DOHH2 (cell line): Measurements from ENCODE around the gene IGFBP1.

ENCODE experiments used
- H3F3A ChIP-seq: fragments of 200-600 bp; sonication (generic), shearing (Covaris generic); 2 replicates; pipeline ENCODE4 v1.6.0; 2016; ENCODE audit warnings: antibody characterized with exemption, mild to moderate bottlenecking; ENCODE audit not compliant: control insufficient read depth, insufficient read depth
- H3K27ac ChIP-seq: fragments of 200-600 bp; sonication (generic); 2 replicates; pipeline ENCODE4 v1.5.1; 2014; ENCODE audit warnings: low read depth, mild to moderate bottlenecking, low read length, moderate library complexity
- H3K27me3 ChIP-seq: fragments of 200-600 bp; sonication (generic); 2 replicates; pipeline ENCODE4 v1.6.1; 2014; ENCODE audit warnings: mild to moderate bottlenecking, low read length, mixed read lengths; ENCODE audit not compliant: control insufficient read depth
- H3K36me3 ChIP-seq: fragments of 200-600 bp; sonication (generic); 2 replicates; pipeline ENCODE4 v1.6.1; 2014; ENCODE audit warnings: mild to moderate bottlenecking, low read length, moderate library complexity, mixed read lengths; ENCODE audit not compliant: control insufficient read depth
- H3K4me1 ChIP-seq: fragments of 200-600 bp; sonication (generic); 2 replicates; pipeline ENCODE4 v1.6.1; 2014; ENCODE audit warnings: mild to moderate bottlenecking, low read length, mixed read lengths; ENCODE audit not compliant: control insufficient read depth
- H3K4me2 ChIP-seq: fragments of 200-600 bp; sonication (generic); 2 replicates; pipeline ENCODE4 v1.6.0; 2014; ENCODE audit warnings: mild to moderate bottlenecking, low read length, moderate library complexity
- H3K4me3 ChIP-seq: fragments of 200-600 bp; sonication (generic); 2 replicates; pipeline ENCODE4 v1.5.1; 2014; ENCODE audit warnings: mild to moderate bottlenecking, low read length, mixed read lengths
- H3K79me2 ChIP-seq: fragments of 200-600 bp; sonication (generic); 2 replicates; pipeline ENCODE4 v1.6.1; 2014; ENCODE audit warnings: mild to moderate bottlenecking, low read length, mixed read lengths; ENCODE audit not compliant: control insufficient read depth
- H3K9me2 ChIP-seq: fragments of 200-600 bp; sonication (generic); replicated peaks from 2 replicates; pipeline ENCODE4 v1.6.1; 2014; ENCODE audit warnings: mild to moderate bottlenecking, low read length, mixed read lengths; ENCODE audit not compliant: control insufficient read depth
- H3K9me3 ChIP-seq: fragments of 200-600 bp; sonication (generic); 2 replicates; pipeline ENCODE4 v1.6.1; 2014; ENCODE audit warnings: antibody characterized with exemption, low read length, mixed read lengths; ENCODE audit not compliant: control insufficient read depth, insufficient read depth
- H4K20me1 ChIP-seq: fragments of 200-600 bp; sonication (generic); 2 replicates; pipeline ENCODE4 v1.6.0; 2014; ENCODE audit warnings: low read depth, mild to moderate bottlenecking, antibody characterized with exemption, low read length, moderate library complexity; ENCODE audit not compliant: control insufficient read depth, insufficient read depth
- EZH2phosphoT487 ChIP-seq: fragments of 200-600 bp; sonication (generic); IDR thresholded peaks from 2 replicates; pipeline ENCODE4 v1.6.1; 2017; ENCODE audit warnings: borderline replicate concordance, mild to moderate bottlenecking, antibody characterized with exemption, low read length, moderate library complexity, mixed read lengths
- TF ChIP-seq, protein P1 (sequence below): fragments of 200-600 bp; sonication (generic); IDR thresholded peaks from one replicate; pipeline ENCODE4 v1.5.1; 2014; ENCODE audit warnings: antibody characterized with exemption, mild to moderate bottlenecking, low read depth, low read length; ENCODE audit not compliant: poor library complexity, severe bottlenecking

IGFBP1 gene

DNA sequence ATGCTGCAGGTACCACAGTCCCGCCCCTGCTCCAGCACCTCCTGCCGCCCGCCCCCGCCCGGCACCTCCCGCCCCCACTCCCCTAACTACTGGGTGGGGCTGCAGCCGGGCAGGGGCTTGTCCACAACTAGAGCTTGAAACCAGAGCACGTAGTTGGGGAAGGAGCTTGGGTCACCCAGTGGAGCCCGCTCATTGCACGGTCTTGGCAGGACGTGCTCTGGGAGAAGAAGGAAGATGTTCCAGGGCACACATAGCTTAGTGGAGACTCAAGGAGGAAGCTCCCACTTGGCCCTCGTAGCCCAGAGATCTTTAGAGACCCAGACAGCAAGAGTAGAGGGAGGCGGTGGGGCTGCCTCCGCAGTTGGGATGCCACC lies 692 bp downstream of the IGFBP1 start:
- TF ChIP-seq, protein P1, sequence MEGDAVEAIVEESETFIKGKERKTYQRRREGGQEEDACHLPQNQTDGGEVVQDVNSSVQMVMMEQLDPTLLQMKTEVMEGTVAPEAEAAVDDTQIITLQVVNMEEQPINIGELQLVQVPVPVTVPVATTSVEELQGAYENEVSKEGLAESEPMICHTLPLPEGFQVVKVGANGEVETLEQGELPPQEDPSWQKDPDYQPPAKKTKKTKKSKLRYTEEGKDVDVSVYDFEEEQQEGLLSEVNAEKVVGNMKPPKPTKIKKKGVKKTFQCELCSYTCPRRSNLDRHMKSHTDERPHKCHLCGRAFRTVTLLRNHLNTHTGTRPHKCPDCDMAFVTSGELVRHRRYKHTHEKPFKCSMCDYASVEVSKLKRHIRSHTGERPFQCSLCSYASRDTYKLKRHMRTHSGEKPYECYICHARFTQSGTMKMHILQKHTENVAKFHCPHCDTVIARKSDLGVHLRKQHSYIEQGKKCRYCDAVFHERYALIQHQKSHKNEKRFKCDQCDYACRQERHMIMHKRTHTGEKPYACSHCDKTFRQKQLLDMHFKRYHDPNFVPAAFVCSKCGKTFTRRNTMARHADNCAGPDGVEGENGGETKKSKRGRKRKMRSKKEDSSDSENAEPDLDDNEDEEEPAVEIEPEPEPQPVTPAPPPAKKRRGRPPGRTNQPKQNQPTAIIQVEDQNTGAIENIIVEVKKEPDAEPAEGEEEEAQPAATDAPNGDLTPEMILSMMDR = no peak
- TF ChIP-seq EZH2phosphoT487 = no peak
- Histone ChIP-seq H3K4me3 (no peak overlapping the region), H3K79me2 (no peaks in the 10 kb centered on the region), H3K4me1 (no peaks in the 10 kb centered on the region), H3K27me3 (peaks cover 29% of the 10 kb centered on the region), H3K27ac (no peak overlapping the region), H3K4me2 (no peak overlapping the region), H3K9me2 (no peaks in the 10 kb centered on the region), H3F3A (no peaks in the 10 kb centered on the region), H3K9me3 (no peaks in the 10 kb centered on the region), H4K20me1 (no peaks in the 10 kb centered on the region), H3K36me3 (no peaks in the 10 kb centered on the region)

DNA sequence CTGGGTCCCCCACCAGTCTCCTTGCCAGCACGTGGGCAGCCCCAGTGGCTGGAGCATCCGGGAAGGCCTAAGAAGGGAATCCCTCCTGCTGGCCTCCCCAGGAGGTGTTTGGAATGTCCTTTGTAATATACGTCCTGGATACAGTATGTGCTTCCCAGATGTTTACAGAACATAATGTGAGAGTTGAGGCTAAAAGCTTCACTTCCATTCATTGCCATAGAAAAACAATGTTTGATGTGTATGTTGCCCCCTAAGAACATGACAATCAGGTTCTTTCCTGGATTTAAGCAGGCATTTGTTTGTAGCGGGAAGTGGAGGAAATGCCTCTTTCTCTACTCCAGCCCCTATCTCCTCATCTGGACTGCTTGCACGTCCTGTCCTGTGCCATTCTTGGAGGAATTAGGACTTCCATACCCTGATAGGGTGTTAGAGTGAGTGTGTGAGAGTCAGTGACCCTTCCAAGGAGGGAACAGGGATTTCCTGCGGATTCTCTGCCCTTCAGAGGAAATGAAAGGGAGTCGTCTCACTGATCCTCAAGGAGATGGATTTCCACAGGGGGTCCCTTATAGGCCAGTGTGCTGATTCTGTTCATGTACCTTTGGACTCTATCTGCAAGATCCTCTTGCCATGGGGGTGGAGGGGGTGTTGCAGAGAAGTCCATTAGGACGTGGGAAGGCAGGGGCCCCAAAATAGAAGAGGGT lies 1.2 kb downstream of the IGFBP1 start:
- Histone ChIP-seq H3K4me2 (no peak overlapping the region), H3K36me3 (no peaks in the 10 kb centered on the region), H3K27ac (no peak overlapping the region), H3K27me3 (peaks cover 35% of the 10 kb centered on the region), H3K4me3 (no peak overlapping the region), H3K4me1 (no peaks in the 10 kb centered on the region), H3K9me3 (no peaks in the 10 kb centered on the region), H3F3A (no peaks in the 10 kb centered on the region), H3K9me2 (no peaks in the 10 kb centered on the region), H3K79me2 (no peaks in the 10 kb centered on the region), H4K20me1 (no peaks in the 10 kb centered on the region)
- TF ChIP-seq, protein P1 = no peak
- TF ChIP-seq EZH2phosphoT487 = no peak

DNA sequence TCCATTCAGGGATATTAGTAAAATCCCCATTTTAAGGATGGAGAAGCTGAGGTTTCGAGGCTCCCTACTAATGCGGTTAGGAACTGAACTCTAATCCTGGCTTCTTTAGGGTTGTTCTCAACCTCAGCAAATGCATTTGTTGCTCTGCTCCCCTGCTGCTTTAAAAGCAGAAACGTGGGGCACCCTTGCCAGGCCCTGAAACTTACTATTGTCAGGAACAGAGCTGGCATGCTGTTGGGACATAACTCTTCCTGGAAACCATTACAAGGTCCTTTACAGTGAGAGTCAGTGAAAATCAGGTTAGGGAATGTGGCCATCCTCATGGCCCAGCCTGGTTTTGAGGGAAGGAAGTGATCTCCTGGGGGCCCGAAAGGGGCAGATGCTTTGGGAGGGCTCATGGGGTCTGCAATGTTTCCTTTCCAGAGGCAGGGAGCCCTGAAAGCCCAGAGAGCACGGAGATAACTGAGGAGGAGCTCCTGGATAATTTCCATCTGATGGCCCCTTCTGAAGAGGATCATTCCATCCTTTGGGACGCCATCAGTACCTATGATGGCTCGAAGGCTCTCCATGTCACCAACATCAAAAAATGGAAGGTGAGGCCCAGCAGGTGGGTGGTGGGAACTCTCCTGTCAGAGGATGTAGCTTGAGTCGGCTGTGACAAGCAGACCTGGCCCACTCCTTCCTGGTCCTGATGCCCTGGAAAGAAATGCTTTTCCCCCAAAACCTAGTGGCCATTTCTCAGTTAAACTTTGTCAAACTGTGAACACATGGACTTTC lies 2.0 kb downstream of the IGFBP1 start:
- H3K9me3 ChIP-seq = no peaks in the 10 kb centered on the region
- no peaks in the 10 kb centered on the region for H4K20me1 ChIP-seq
- H3K4me1 ChIP-seq = no peaks in the 10 kb centered on the region
- H3K27me3 ChIP-seq = peaks cover 35% of the 10 kb centered on the region
- H3F3A ChIP-seq = no peaks in the 10 kb centered on the region
- H3K9me2 ChIP-seq = no peaks in the 10 kb centered on the region
- no peaks in the 10 kb centered on the region for H3K79me2 ChIP-seq
- TF ChIP-seq, protein P1 = no peak
- no peak for TF ChIP-seq EZH2phosphoT487
- H3K36me3 ChIP-seq = no peaks in the 10 kb centered on the region
- no peak overlapping the region for H3K4me2 ChIP-seq
- no peak overlapping the region for H3K27ac ChIP-seq
- H3K4me3 ChIP-seq = no peak overlapping the region
